Uterus (tissue), 4 donors: ENCODE results near the gene LMBR1. TPM values are rescaled to one million over a fixed set of nuclear protein-coding genes. Genes with fewer than 3 reads are reported as not detected.

ENCODE experiments used
- DNase-seq, 2 donors: peaks; one replicate each; pipeline ENCODE4 v3.0.0-alpha.2; 2019 to 2020
- H3K27ac ChIP-seq, 2 donors: fragments of 200-600 bp; sonication (generic); 1 replicate in 1 of 2; 2 replicates in 1 of 2; pipeline ENCODE4 v1.5.1; 2016 to 2018
- H3K27me3 ChIP-seq, 2 donors: fragments of 200-600 bp; sonication (generic); one replicate each; pipeline ENCODE4 v1.5.1; 2018 to 2019; ENCODE audit warnings: control low read depth in 1 of 2
- H3K36me3 ChIP-seq, 2 donors: fragments of 200-600 bp; sonication (generic); one replicate each; pipeline ENCODE4 v1.5.1; 2019; ENCODE audit warnings: control low read depth in 1 of 2
- H3K4me1 ChIP-seq, 2 donors: fragments of 200-600 bp; sonication (generic); one replicate each; pipeline ENCODE4 v1.5.1; 2018 to 2019; ENCODE audit warnings: control low read depth in 1 of 2
- H3K4me3 ChIP-seq, 2 donors: fragments of 200-600 bp; sonication (generic); 1 replicate in 1 of 2; 2 replicates in 1 of 2; pipeline ENCODE4 v1.5.1; 2018 to 2019; ENCODE audit warnings: mild to moderate bottlenecking in 1 of 2
- H3K9me3 ChIP-seq, 2 donors: fragments of 200-600 bp; sonication (generic); one replicate each; pipeline ENCODE4 v1.5.1; 2019; ENCODE audit warnings: control low read depth in 1 of 2
- CTCF ChIP-seq, 4 experiments: fragments of 200-600 bp in 2 of 4; fragments of 450-650 bp in 2 of 4; sonication (generic) in 2 of 4; IDR thresholded peaks; one replicate each; pipeline ENCODE4 v1.5.1; 2016 to 2019; ENCODE audit warnings: antibody characterized with exemption in 4 of 4, mild to moderate bottlenecking in 2 of 4, moderate library complexity in 1 of 4
- POLR2A ChIP-seq, 2 donors: fragments of 450-650 bp; IDR thresholded peaks; one replicate each; pipeline ENCODE4 v1.6.1; 2016; ENCODE audit warnings: antibody characterized with exemption in 2 of 2, mild to moderate bottlenecking in 1 of 2, moderate library complexity in 1 of 2
- intact Hi-C: fragments of 100-400 bp; cut with DNase I; formaldehyde crosslinking; loops from one replicate; pipeline ENCODE4 v1.15.1; 2023; ENCODE audit warnings: low total_unique reads
- small RNA-seq: library from RNA; depleted of rRNA; stranded (forward); fragments of <200 nt; gene quantifications from one replicate; pipeline ENCODE3, GENCODE V24; 2016
- total RNA-seq, 4 donors: library from RNA; depleted of rRNA in 3 of 4; stranded (reverse); fragments of >200 nt in 3 of 4; gene quantifications; one replicate each; pipeline versions ENCODE4 v1.1.0 to v1.2.4, GENCODE V29; 2014 to 2023
- donor health status: DM: yes; HTN: yes; CAD: no.

LMBR1 gene
- total RNA-seq, 4 donors from 2014 or later: 54.4 to 1,378 (median 140) TPM

- H3K9me3 ChIP-seq: peaks cover 0 to 16% of the 10 kb centered on the region in 2 donors
- TF ChIP-seq POLR2A (IDR thresholded peaks at IDR 0.05): no peak
- no peak for TF ChIP-seq CTCF (IDR thresholded peaks at IDR 0.05)
- intact Hi-C loops: no loop called here
- no peak overlapping the region for H3K4me3 ChIP-seq
- no peaks in the 10 kb centered on the region for H3K27me3 ChIP-seq
- DNase-seq: no peak
- H3K27ac ChIP-seq: no peak overlapping the region
- H3K4me1 ChIP-seq: no peaks in the 10 kb centered on the region
- H3K36me3 ChIP-seq: no peaks in the 10 kb centered on the region
Observed at GRCh38 chr7:156628562-156628961, 264.4 kb downstream of the LMBR1 start.

Small RNA genes lying within 50 kb of the gene (small RNA-seq; reads per million reads assigned to genes)
- gene RNU4-31P: not detected

Other genes with a start within 250 kb of the LMBR1 start
- 10 to 100 TPM in 3 of 4 donors, 1 to 10 TPM in 1; 2.6 to 26.2 (median 20.4) TPM for gene NOM1, start 56.5 kb upstream of the LMBR1 start, total RNA-seq
- gene MNX1, start 117.5 kb upstream of the LMBR1 start, total RNA-seq: under 1 TPM in 1 of 4 donors, not detected in 3; 0.28 TPM
- gene UBE3C, start 245.7 kb upstream of the LMBR1 start, total RNA-seq: 100 to 1,000 TPM in 2 of 4 donors, 10 to 100 TPM in 2; 54.1 to 121 (median 91.7) TPM